Vagina (tissue), 2 donors: ENCODE results near the gene JAM3. TPM values are rescaled to one million over a fixed set of nuclear protein-coding genes. Genes with fewer than 3 reads are reported as not detected.

Experiments
- DNase-seq, 2 donors: peaks; one replicate each; pipeline ENCODE4 v3.0.0-alpha.2; 2017; ENCODE audit errors: extremely low spot score in 2 of 2
- H3K27ac ChIP-seq: fragments of 200-600 bp; sonication (generic); one replicate; pipeline ENCODE4 v1.5.1; 2019
- H3K27me3 ChIP-seq: fragments of 200-600 bp; sonication (generic); one replicate; pipeline ENCODE4 v1.5.1; 2019
- H3K36me3 ChIP-seq, 2 donors: fragments of 200-600 bp; sonication (generic); one replicate each; pipeline ENCODE4 v1.5.1; 2017 to 2019
- H3K4me1 ChIP-seq: fragments of 200-600 bp; sonication (generic); one replicate; pipeline ENCODE4 v1.5.1; 2019
- H3K4me3 ChIP-seq, 2 donors: fragments of 200-600 bp; sonication (generic); 1 replicate in 1 of 2; 2 replicates in 1 of 2; pipeline ENCODE4 v1.5.1; 2016 to 2019
- H3K9me3 ChIP-seq: fragments of 200-600 bp; sonication (generic); one replicate; pipeline ENCODE4 v1.5.1; 2019
- POLR2A ChIP-seq, 2 donors: fragments of 450-650 bp; IDR thresholded peaks; one replicate each; pipeline ENCODE4 v1.6.1; 2017; ENCODE audit warnings: antibody characterized with exemption in 2 of 2, mild to moderate bottlenecking in 2 of 2, moderate library complexity in 2 of 2
- POLR2AphosphoS5 ChIP-seq, 2 donors: sonication (generic); formaldehyde crosslinking; IDR thresholded peaks; one replicate each; pipeline ENCODE4 v1.9.0; 2017; ENCODE audit warnings: antibody characterized with exemption in 2 of 2, mild to moderate bottlenecking in 2 of 2, low read depth in 1 of 2; ENCODE audit not compliant: insufficient read depth in 1 of 2
- intact Hi-C: fragments of 100-400 bp; cut with DNase I; formaldehyde crosslinking; loops from one replicate; pipeline ENCODE4 v1.15.1; 2023
- total RNA-seq: library from RNA; depleted of rRNA; stranded (reverse); fragments of >200 nt; gene quantifications from one replicate; pipeline ENCODE4 v1.2.3, GENCODE V29; 2016
- TF ChIP-seq, protein P1 (sequence below), 3 experiments: fragments of 450-650 bp in 2 of 3; fragments of 200-600 bp in 1 of 3; sonication (generic) in 1 of 3; IDR thresholded peaks; one replicate each; pipeline ENCODE4 v1.5.1; 2017 to 2019; ENCODE audit warnings: antibody characterized with exemption in 3 of 3, mild to moderate bottlenecking in 2 of 3, moderate library complexity in 2 of 3

Gene JAM3
- total RNA-seq, 1 donor from 2014 or later, result 31.7 TPM

DNA sequence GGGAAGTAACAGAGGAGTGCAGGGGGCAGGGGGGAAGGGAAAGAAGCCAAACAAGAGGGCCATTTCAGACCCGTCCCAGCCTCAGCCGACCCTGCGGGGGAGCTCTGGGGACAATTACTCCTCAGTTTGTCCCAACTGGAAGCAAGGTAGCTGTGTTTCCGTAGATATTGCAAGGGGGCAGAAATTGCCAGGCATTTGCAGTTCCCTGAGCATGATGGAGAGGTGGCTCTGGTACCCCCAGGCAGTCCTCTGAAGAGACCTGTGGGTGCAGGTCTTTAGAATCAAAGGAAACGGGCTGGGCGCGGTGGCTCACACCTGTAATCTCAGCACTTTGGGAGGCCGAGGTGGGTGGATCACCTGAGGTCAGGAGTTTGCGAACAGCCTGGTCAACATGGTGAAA, 13.8 kb upstream of the JAM3 start:
- Histone ChIP-seq H3K36me3 (no peaks in the 10 kb centered on the region), H3K27ac (no peak overlapping the region), H3K4me3 (no peak overlapping the region), H3K27me3 (no peaks in the 10 kb centered on the region), H3K4me1 (peaks cover 9% of the 10 kb centered on the region), H3K9me3 (no peaks in the 10 kb centered on the region)
- DNase-seq, result peak in 1 of 2 donors; percentile 32
- TF ChIP-seq POLR2A (IDR thresholded peaks at IDR 0.05) (no peak), POLR2AphosphoS5 (IDR thresholded peaks at IDR 0.05; ENCODE audit: insufficient read depth in 1 of 2, low read depth in 1 of 2) (no peak)
- TF ChIP-seq, protein P1, sequence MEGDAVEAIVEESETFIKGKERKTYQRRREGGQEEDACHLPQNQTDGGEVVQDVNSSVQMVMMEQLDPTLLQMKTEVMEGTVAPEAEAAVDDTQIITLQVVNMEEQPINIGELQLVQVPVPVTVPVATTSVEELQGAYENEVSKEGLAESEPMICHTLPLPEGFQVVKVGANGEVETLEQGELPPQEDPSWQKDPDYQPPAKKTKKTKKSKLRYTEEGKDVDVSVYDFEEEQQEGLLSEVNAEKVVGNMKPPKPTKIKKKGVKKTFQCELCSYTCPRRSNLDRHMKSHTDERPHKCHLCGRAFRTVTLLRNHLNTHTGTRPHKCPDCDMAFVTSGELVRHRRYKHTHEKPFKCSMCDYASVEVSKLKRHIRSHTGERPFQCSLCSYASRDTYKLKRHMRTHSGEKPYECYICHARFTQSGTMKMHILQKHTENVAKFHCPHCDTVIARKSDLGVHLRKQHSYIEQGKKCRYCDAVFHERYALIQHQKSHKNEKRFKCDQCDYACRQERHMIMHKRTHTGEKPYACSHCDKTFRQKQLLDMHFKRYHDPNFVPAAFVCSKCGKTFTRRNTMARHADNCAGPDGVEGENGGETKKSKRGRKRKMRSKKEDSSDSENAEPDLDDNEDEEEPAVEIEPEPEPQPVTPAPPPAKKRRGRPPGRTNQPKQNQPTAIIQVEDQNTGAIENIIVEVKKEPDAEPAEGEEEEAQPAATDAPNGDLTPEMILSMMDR (IDR thresholded peaks at IDR 0.05), result no peak
- intact Hi-C loops, result no loop called here

DNA sequence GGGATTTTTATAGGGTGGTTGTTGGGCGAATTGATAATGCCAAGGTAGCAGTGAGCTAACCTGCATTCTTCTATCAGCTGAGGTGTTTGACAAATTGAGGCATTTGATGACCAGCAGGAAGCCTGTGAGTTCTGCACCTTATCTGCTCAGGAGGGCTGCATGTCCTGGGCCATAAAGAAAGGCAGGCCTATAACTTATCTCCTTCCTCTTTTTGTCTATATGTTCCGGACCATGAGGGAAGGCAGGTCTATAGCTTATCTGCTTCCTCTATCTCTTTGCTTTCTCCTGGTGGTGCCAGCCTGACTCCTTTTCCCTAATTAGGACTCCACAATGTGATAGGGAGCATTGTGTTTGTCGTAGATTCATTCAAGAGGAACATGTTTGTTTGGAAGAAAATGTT, 8.6 kb upstream of the JAM3 start:
- Histone ChIP-seq H3K4me3 (no peak overlapping the region), H3K27ac (no peak overlapping the region), H3K9me3 (no peaks in the 10 kb centered on the region), H3K4me1 (no peaks in the 10 kb centered on the region), H3K27me3 (no peaks in the 10 kb centered on the region), H3K36me3 (no peaks in the 10 kb centered on the region)
- no peak for DNase-seq
- intact Hi-C loops, result no loop called here
- no peak for TF ChIP-seq POLR2AphosphoS5 (IDR thresholded peaks at IDR 0.05; ENCODE audit: insufficient read depth in 1 of 2, low read depth in 1 of 2)
- TF ChIP-seq, protein P1 (IDR thresholded peaks at IDR 0.05), result no peak

DNA sequence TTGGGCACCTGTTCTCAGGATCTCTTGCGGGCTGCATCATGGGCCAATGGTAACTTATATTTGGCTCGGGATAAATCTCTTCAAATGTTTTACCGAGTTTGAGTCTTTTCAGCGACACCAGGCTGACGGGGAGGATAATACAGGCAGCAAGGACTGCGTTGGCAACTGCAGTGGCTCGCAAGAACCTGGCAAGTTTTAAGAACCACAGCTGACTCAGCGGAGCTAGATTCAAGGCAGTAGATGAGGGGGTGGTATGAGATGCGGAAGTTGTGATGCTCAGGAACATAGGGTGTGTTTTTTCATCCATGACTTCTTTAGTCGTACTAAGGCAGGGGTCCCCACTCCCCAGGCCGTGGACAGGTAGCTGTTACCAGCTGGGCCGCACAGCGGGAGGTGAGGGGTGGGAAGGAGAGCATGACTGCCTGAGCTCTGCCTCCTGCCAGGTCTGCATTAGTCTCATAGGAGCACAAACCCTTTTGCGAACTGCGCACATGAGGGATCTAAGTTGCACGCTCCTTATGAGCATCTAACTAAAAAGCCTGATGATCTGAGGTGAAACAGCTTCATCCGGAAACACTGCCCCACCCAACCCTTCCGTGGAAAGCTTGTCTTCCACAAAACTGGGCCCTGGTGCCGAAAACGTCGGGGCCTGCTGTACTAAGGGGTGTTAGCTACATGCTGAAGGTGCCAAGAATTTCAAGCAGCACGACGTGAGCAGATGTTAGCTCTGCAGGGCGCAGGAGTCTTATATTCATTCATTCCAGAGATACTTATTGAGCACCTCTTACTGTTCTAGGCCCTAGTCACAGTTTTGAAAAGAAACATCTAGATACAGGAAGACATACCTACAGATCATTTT, 6.4 kb upstream of the JAM3 start:
- H3K27ac ChIP-seq, result no peak overlapping the region
- H3K27me3 ChIP-seq, result no peaks in the 10 kb centered on the region
- H3K4me3 ChIP-seq, result no peak overlapping the region
- H3K36me3 ChIP-seq, result no peaks in the 10 kb centered on the region
- intact Hi-C loops, result no loop called here
- no peaks in the 10 kb centered on the region for H3K4me1 ChIP-seq
- TF ChIP-seq POLR2A (IDR thresholded peaks at IDR 0.05) (no peak), POLR2AphosphoS5 (IDR thresholded peaks at IDR 0.05; ENCODE audit: insufficient read depth in 1 of 2, low read depth in 1 of 2) (no peak)
- TF ChIP-seq, protein P1 (IDR thresholded peaks at IDR 0.05), result no peak
- no peaks in the 10 kb centered on the region for H3K9me3 ChIP-seq
- DNase-seq, result no peak

DNA sequence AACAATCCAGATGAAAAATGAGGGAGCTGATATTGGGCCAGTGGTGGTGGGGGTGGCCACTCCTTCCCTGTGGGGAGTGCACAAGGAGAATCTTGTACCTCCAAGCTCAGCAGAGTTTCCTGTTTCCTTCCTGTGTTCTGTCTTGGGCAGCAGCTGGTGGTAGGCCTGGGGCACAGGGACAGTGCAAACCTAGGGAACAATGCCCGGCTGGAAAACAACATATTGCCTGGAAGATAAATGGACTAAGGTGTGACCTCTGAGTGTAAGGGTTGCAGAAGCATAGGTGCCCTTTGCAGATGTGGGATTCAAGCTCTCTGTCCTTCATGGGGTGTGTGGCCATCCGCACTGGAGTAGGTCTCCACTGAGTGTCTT, 5.8 kb upstream of the JAM3 start:
- TF ChIP-seq POLR2A (IDR thresholded peaks at IDR 0.05) (no peak), POLR2AphosphoS5 (IDR thresholded peaks at IDR 0.05; ENCODE audit: insufficient read depth in 1 of 2, low read depth in 1 of 2) (no peak)
- TF ChIP-seq, protein P1 (IDR thresholded peaks at IDR 0.05), result no peak
- Histone ChIP-seq H3K27ac (no peak overlapping the region), H3K36me3 (no peaks in the 10 kb centered on the region), H3K4me1 (no peaks in the 10 kb centered on the region), H3K4me3 (no peak overlapping the region), H3K9me3 (no peaks in the 10 kb centered on the region), H3K27me3 (no peaks in the 10 kb centered on the region)
- no peak for DNase-seq
- intact Hi-C loops, result no loop called here

DNA sequence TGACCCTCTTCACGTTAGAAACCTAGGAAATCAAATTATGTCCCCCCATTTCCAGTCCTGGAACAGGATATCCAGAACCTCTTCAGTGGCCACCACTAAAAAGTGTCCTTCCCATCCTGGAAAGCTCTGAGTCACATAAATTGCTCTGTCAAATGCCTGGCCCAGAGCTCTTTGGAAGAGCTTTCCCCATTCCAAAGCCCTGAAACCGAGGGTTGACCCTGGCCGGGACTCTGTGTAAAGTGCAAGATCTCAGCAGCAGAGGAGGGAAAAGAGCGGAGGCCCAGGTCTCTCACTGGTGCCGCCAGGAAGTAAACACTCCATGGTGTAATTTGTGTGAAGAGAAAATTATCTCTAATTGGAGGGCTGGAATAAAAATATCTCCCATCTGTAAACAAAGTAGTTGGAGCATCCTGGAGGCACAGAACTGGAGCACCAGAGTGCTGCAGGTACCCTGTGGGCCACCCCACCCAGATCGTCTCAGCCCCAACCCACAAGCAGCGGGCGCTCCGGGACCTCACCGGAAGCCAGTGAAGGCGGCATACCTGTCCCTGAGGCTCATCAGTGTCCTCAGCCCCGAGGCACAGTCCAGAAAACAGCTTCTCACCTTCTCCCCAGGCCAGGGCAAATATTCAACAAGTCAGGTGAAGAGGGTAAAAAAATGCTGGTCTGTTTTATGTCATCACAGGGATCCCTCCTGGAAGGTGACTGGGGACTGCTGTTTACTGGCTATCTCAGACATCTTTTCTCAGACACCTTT, 4.7 kb upstream of the JAM3 start:
- no peaks in the 10 kb centered on the region for H3K9me3 ChIP-seq
- intact Hi-C loops, result no loop called here
- TF ChIP-seq POLR2AphosphoS5 (IDR thresholded peaks at IDR 0.05; ENCODE audit: insufficient read depth in 1 of 2, low read depth in 1 of 2) (no peak), POLR2A (IDR thresholded peaks at IDR 0.05) (no peak)
- TF ChIP-seq, protein P1 (IDR thresholded peaks at IDR 0.05), result no peak
- H3K27ac ChIP-seq, result no peak overlapping the region
- no peak for DNase-seq
- no peaks in the 10 kb centered on the region for H3K4me1 ChIP-seq
- H3K4me3 ChIP-seq, result no peak overlapping the region
- H3K36me3 ChIP-seq, result no peaks in the 10 kb centered on the region
- no peaks in the 10 kb centered on the region for H3K27me3 ChIP-seq
